HUES6 (cell line): Measurements from ENCODE around the gene TEX14.

ENCODE experiments used
- H3K27ac ChIP-seq: 2 replicates; pipeline ENCODE4 v1.7.0; 2013; ENCODE audit warnings: low read depth, mild to moderate bottlenecking, low read length, inconsistent platforms
- H3K27me3 ChIP-seq: 2 replicates; pipeline ENCODE4 v1.6.1; 2013; ENCODE audit warnings: low read length; ENCODE audit not compliant: control insufficient read depth, insufficient read depth
- H3K36me3 ChIP-seq: 2 replicates; pipeline ENCODE4 v1.6.1; 2013; ENCODE audit warnings: low read length; ENCODE audit not compliant: control insufficient read depth, insufficient read depth
- H3K4me1 ChIP-seq: 2 replicates; pipeline ENCODE4 v1.6.1; 2013; ENCODE audit warnings: low read length; ENCODE audit not compliant: control insufficient read depth, insufficient read depth
- H3K4me3 ChIP-seq: 2 replicates; pipeline ENCODE4 v1.5.1; 2013; ENCODE audit warnings: low read depth, low read length
- H3K9ac ChIP-seq: one replicate; pipeline ENCODE4 v1.6.1; 2013; ENCODE audit warnings: mild to moderate bottlenecking, low read length
- H3K9me3 ChIP-seq: 2 replicates; pipeline ENCODE4 v1.6.1; 2013; ENCODE audit warnings: low read depth, low read length; ENCODE audit not compliant: control insufficient read depth, insufficient read depth

Gene TEX14

GRCh38 chr17:58621174-58621573 is 70.7 kb downstream of the TEX14 start:
- H3K9me3 ChIP-seq, result no peaks in the 10 kb centered on the region
- no peak overlapping the region for H3K27ac ChIP-seq
- H3K27me3 ChIP-seq, result no peaks in the 10 kb centered on the region
- no peak overlapping the region for H3K9ac ChIP-seq
- H3K36me3 ChIP-seq, result no peaks in the 10 kb centered on the region
- H3K4me3 ChIP-seq, result no peak overlapping the region
- H3K4me1 ChIP-seq, result no peaks in the 10 kb centered on the region

- H3K9me3 ChIP-seq, result no peaks in the 10 kb centered on the region
Observed at GRCh38 chr17:58618336-58618735, 73.5 kb downstream of the TEX14 start.

GRCh38 chr17:58617563-58617962 is 74.3 kb downstream of the TEX14 start:
- no peaks in the 10 kb centered on the region for H3K9me3 ChIP-seq
- no peaks in the 10 kb centered on the region for H3K27me3 ChIP-seq
- H3K4me1 ChIP-seq, result peaks cover 11% of the 10 kb centered on the region; the same call in 1 of the 2 replicates
- H3K36me3 ChIP-seq, result no peaks in the 10 kb centered on the region
- no peak overlapping the region for H3K27ac ChIP-seq
- H3K9ac ChIP-seq, result no peak overlapping the region
- no peak overlapping the region for H3K4me3 ChIP-seq

More at GRCh38 chr17:58618336-58618735, 73.5 kb downstream of the TEX14 start:
- Histone ChIP-seq H3K4me3 (no peak overlapping the region), H3K27me3 (no peaks in the 10 kb centered on the region), H3K4me1 (peaks cover 11% of the 10 kb centered on the region; the same call in 1 of the 2 replicates), H3K9ac (no peak overlapping the region), H3K27ac (no peak overlapping the region), H3K36me3 (no peaks in the 10 kb centered on the region)

GRCh38 chr17:58615768-58616659 is 75.8 kb downstream of the TEX14 start:
- Histone ChIP-seq H3K27ac (no peak overlapping the region), H3K4me3 (no peak overlapping the region), H3K4me1 (peaks cover 11% of the 10 kb centered on the region; the same call in 1 of the 2 replicates), H3K9ac (no peak overlapping the region), H3K36me3 (no peaks in the 10 kb centered on the region), H3K27me3 (no peaks in the 10 kb centered on the region), H3K9me3 (no peaks in the 10 kb centered on the region)

- no peak overlapping the region for H3K4me3 ChIP-seq
- H3K27ac ChIP-seq, result no peak overlapping the region
- no peaks in the 10 kb centered on the region for H3K9me3 ChIP-seq
- H3K36me3 ChIP-seq, result no peaks in the 10 kb centered on the region
- no peak overlapping the region for H3K9ac ChIP-seq
- no peaks in the 10 kb centered on the region for H3K27me3 ChIP-seq
- H3K4me1 ChIP-seq, result peaks cover 11% of the 10 kb centered on the region; the same call in 1 of the 2 replicates
Observed at GRCh38 chr17:58614859-58615459, 76.9 kb downstream of the TEX14 start.

- Histone ChIP-seq H3K4me3 (no peak overlapping the region), H3K4me1 (peaks cover 11% of the 10 kb centered on the region; the same call in 1 of the 2 replicates), H3K9me3 (no peaks in the 10 kb centered on the region), H3K27ac (no peak overlapping the region), H3K27me3 (no peaks in the 10 kb centered on the region), H3K36me3 (no peaks in the 10 kb centered on the region), H3K9ac (no peak overlapping the region)
Observed at GRCh38 chr17:58611331-58611730, 80.5 kb downstream of the TEX14 start.

GRCh38 chr17:58606934-58607333 is 84.9 kb downstream of the TEX14 start:
- Histone ChIP-seq H3K27me3 (no peaks in the 10 kb centered on the region), H3K36me3 (no peaks in the 10 kb centered on the region), H3K4me1 (peaks cover 4% of the 10 kb centered on the region; the same call in 1 of the 2 replicates), H3K9ac (no peak overlapping the region), H3K27ac (no peak overlapping the region), H3K9me3 (no peaks in the 10 kb centered on the region), H3K4me3 (no peak overlapping the region)

- Histone ChIP-seq H3K9ac (no peak overlapping the region), H3K27ac (no peak overlapping the region), H3K27me3 (no peaks in the 10 kb centered on the region), H3K4me3 (no peak overlapping the region), H3K9me3 (no peaks in the 10 kb centered on the region), H3K4me1 (peaks cover 9% of the 10 kb centered on the region; the same call in 1 of the 2 replicates), H3K36me3 (no peaks in the 10 kb centered on the region)
Observed at GRCh38 chr17:58605986-58606385, 85.9 kb downstream of the TEX14 start.

GRCh38 chr17:58605470-58605869 is 86.4 kb downstream of the TEX14 start:
- no peak overlapping the region for H3K27ac ChIP-seq
- H3K9me3 ChIP-seq, result no peaks in the 10 kb centered on the region
- peaks cover 9% of the 10 kb centered on the region; the same call in 1 of the 2 replicates for H3K4me1 ChIP-seq
- no peak overlapping the region for H3K9ac ChIP-seq
- no peaks in the 10 kb centered on the region for H3K27me3 ChIP-seq
- no peak overlapping the region for H3K4me3 ChIP-seq
- H3K36me3 ChIP-seq, result no peaks in the 10 kb centered on the region

- Histone ChIP-seq H3K27ac (no peak overlapping the region), H3K4me1 (peaks cover 9% of the 10 kb centered on the region; the same call in 1 of the 2 replicates), H3K9ac (no peak overlapping the region), H3K9me3 (no peaks in the 10 kb centered on the region), H3K27me3 (no peaks in the 10 kb centered on the region), H3K4me3 (no peak overlapping the region), H3K36me3 (no peaks in the 10 kb centered on the region)
Observed at GRCh38 chr17:58601976-58602375, 89.9 kb downstream of the TEX14 start.

- no peak overlapping the region for H3K4me3 ChIP-seq
- no peaks in the 10 kb centered on the region for H3K36me3 ChIP-seq
- H3K9ac ChIP-seq, result no peak overlapping the region
- H3K27ac ChIP-seq, result no peak overlapping the region
- H3K27me3 ChIP-seq, result no peaks in the 10 kb centered on the region
- no peaks in the 10 kb centered on the region for H3K9me3 ChIP-seq
- peaks cover 9% of the 10 kb centered on the region; the same call in 1 of the 2 replicates for H3K4me1 ChIP-seq
Observed at GRCh38 chr17:58597371-58597770, 94.5 kb downstream of the TEX14 start.
